GM23338 (cell line): ENCODE data around the gene TMEM219. TPM values are rescaled to one million over a fixed set of nuclear protein-coding genes. Genes with fewer than 3 reads are reported as not detected.

Source experiments
- ATAC-seq: fragments of 200-7000 bp; cut with Tn5 transposase; 3 replicates; pipeline ENCODE4 v1.9.1; 2020
- DNase-seq: peaks from one replicate; pipeline ENCODE4 v3.0.0-alpha.2; 2015; ENCODE audit warnings: low spot score
- H2AFZ ChIP-seq: fragments of 200-600 bp; sonication (generic); 2 replicates; pipeline ENCODE4 v1.8.0; 2016; ENCODE audit warnings: antibody characterized with exemption, mild to moderate bottlenecking, moderate library complexity
- H3F3A ChIP-seq: fragments of 200-600 bp; sonication (generic); replicated peaks from 2 replicates; pipeline ENCODE4 v1.8.0; 2017; ENCODE audit warnings: antibody characterized with exemption, mixed run types, low read depth
- H3K27ac ChIP-seq: fragments of 200-600 bp; sonication (generic); 2 replicates; pipeline ENCODE4 v1.6.1; 2016; ENCODE audit warnings: low read depth
- H3K27me3 ChIP-seq: fragments of 200-600 bp; sonication (generic); 2 replicates; pipeline ENCODE4 v1.8.0; 2016; ENCODE audit warnings: mild to moderate bottlenecking, mixed run types, moderate library complexity; ENCODE audit not compliant: insufficient read depth
- H3K36me3 ChIP-seq: fragments of 200-600 bp; sonication (generic); 2 replicates; pipeline ENCODE4 v1.8.0; 2016; ENCODE audit warnings: mild to moderate bottlenecking; ENCODE audit not compliant: insufficient read depth
- H3K4me1 ChIP-seq: fragments of 200-600 bp; sonication (generic); 2 replicates; pipeline ENCODE4 v1.8.0; 2016; ENCODE audit warnings: mild to moderate bottlenecking, moderate library complexity; ENCODE audit not compliant: insufficient read depth
- H3K4me2 ChIP-seq: fragments of 200-600 bp; sonication (generic); 2 replicates; pipeline ENCODE4 v1.7.1; 2017; ENCODE audit warnings: mixed run types
- H3K4me3 ChIP-seq: fragments of 200-600 bp; sonication (generic); 2 replicates; pipeline ENCODE4 v1.6.1; 2016; ENCODE audit warnings: mixed run types
- H3K79me2 ChIP-seq: fragments of 200-600 bp; sonication (generic); replicated peaks from 2 replicates; pipeline ENCODE4 v1.8.0; 2017; ENCODE audit warnings: mild to moderate bottlenecking; ENCODE audit not compliant: insufficient read depth
- H3K9me2 ChIP-seq: fragments of 200-600 bp; sonication (generic); 2 replicates; pipeline ENCODE4 v1.8.0; 2017; ENCODE audit not compliant: insufficient read depth
- H4K20me1 ChIP-seq: fragments of 200-600 bp; sonication (generic); replicated peaks from 2 replicates; pipeline ENCODE4 v1.8.0; 2017; ENCODE audit warnings: mild to moderate bottlenecking; ENCODE audit not compliant: insufficient read depth
- H3K27ac Mint-ChIP-seq: 2 replicates; pipeline ENCODE4 v1.8.0; 2020; ENCODE audit warnings: inconsistent platforms, mild to moderate bottlenecking, moderate library complexity, mixed read lengths
- H3K27me3 Mint-ChIP-seq: 3 replicates; pipeline ENCODE4 v1.8.0; 2022; ENCODE audit warnings: low read depth, mild to moderate bottlenecking, moderate library complexity, mixed read lengths, inconsistent platforms; ENCODE audit not compliant: insufficient read depth, poor library complexity
- H3K36me3 Mint-ChIP-seq: 3 replicates; pipeline ENCODE4 v1.8.0; 2021; ENCODE audit warnings: low read depth, mild to moderate bottlenecking, inconsistent platforms, moderate library complexity, mixed read lengths
- H3K4me1 Mint-ChIP-seq: 3 replicates; pipeline ENCODE4 v1.8.0; 2020; ENCODE audit warnings: mild to moderate bottlenecking, inconsistent platforms, mixed read lengths
- H3K4me3 Mint-ChIP-seq: 3 replicates; pipeline ENCODE4 v1.8.0; 2021; ENCODE audit warnings: moderate library complexity, mild to moderate bottlenecking, inconsistent platforms, mixed read lengths
- H3K9me3 Mint-ChIP-seq: 3 replicates; pipeline ENCODE4 v1.8.0; 2020; ENCODE audit warnings: moderate library complexity, mild to moderate bottlenecking, inconsistent platforms, mixed read lengths
- CREB1 ChIP-seq: fragments of 250-450 bp; sonication (Bioruptor Pico); IDR thresholded peaks from 2 replicates; pipeline ENCODE4 v1.5.0; 2020; ENCODE audit warnings: low read depth, mild to moderate bottlenecking, moderate library complexity
- EZH2 ChIP-seq: fragments of 200-600 bp; sonication (generic); IDR thresholded peaks from one replicate; pipeline ENCODE4 v1.8.0; 2017; ENCODE audit warnings: antibody characterized with exemption, mild to moderate bottlenecking, low read depth; ENCODE audit not compliant: unreplicated experiment
- EZH2phosphoT487 ChIP-seq: fragments of 200-600 bp; sonication (generic); IDR thresholded peaks from one replicate; pipeline ENCODE4 v1.8.1; 2018; ENCODE audit warnings: antibody characterized with exemption; ENCODE audit not compliant: unreplicated experiment
- JUNB ChIP-seq: IDR thresholded peaks from one replicate; pipeline ENCODE4 v1.6.1; 2016; ENCODE audit warnings: antibody characterized with exemption; ENCODE audit not compliant: unreplicated experiment
- NANOG ChIP-seq: IDR thresholded peaks from 2 replicates; pipeline ENCODE4 v1.6.1; 2016; ENCODE audit warnings: antibody characterized with exemption, borderline replicate concordance
- POLR2AphosphoS5 ChIP-seq: IDR thresholded peaks from 2 replicates; pipeline ENCODE4 v1.6.1; 2016; ENCODE audit warnings: antibody characterized with exemption, low read depth
- STAT1 ChIP-seq: IDR thresholded peaks from one replicate; pipeline ENCODE4 v1.6.1; 2016; ENCODE audit warnings: antibody characterized with exemption; ENCODE audit not compliant: unreplicated experiment
- ZNF114 ChIP-seq: fragments of 250-450 bp; sonication (Bioruptor Pico); IDR thresholded peaks from 2 replicates; pipeline ENCODE4 v1.5.0; 2020; ENCODE audit warnings: mild to moderate bottlenecking, moderate library complexity
- polyA plus RNA-seq: library from polyadenylated mRNA; unstranded; fragments of >200 nt; fragmentation: Nextera tagmentation; extraction: Ambion mirVana; gene quantifications from 2 replicates; pipeline ENCODE4 v1.2.1, GENCODE V29; 2016
- total RNA-seq: library from RNA; depleted of rRNA; stranded (reverse); fragments of >200 nt; shearing (Covaris generic); gene quantifications from 2 replicates; pipeline ENCODE4 v1.2.3, GENCODE V29; 2014
- TF ChIP-seq, protein P1 (sequence below), 2 experiments: fragments of 200-600 bp in 1 of 2; sonication (generic) in 1 of 2; conservative IDR thresholded peaks; 2 replicates each; pipeline versions ENCODE4 v1.5.1 to v1.6.1; 2016 to 2017; ENCODE audit warnings: antibody characterized with exemption in 2 of 2, low read depth in 2 of 2, mild to moderate bottlenecking in 2 of 2, moderate library complexity in 1 of 2

Gene TMEM219
- total and polyA plus RNA-seq, 2 experiments from 2014 or later: 50.0 to 82.3 TPM

DNA sequence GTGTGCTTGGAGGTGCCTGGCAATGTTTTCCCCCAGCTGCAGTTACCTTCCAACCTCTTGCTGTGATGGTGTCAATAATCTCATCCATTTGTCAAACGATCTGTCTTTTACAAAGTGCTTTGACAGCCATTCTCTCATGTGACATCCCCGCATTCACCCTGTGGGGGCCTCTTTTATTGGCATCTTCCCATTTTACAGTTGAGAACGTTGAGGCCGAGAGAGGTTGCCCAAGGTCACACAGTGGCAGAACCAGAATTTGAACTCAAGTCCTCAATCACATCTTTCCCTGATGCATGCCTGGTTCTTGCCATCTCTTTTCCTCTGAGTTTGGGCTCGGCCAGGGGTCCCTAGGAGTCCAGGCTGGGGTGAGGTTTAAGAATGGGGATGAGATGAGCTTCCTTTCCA, 13.3 kb downstream of the TMEM219 start (continued):
- TF ChIP-seq EZH2phosphoT487 (no peak), POLR2AphosphoS5 (no peak), NANOG (no peak), JUNB (no peak), CREB1 (CRISPR knock-in tag) (no peak), EZH2 (no peak)

DNA sequence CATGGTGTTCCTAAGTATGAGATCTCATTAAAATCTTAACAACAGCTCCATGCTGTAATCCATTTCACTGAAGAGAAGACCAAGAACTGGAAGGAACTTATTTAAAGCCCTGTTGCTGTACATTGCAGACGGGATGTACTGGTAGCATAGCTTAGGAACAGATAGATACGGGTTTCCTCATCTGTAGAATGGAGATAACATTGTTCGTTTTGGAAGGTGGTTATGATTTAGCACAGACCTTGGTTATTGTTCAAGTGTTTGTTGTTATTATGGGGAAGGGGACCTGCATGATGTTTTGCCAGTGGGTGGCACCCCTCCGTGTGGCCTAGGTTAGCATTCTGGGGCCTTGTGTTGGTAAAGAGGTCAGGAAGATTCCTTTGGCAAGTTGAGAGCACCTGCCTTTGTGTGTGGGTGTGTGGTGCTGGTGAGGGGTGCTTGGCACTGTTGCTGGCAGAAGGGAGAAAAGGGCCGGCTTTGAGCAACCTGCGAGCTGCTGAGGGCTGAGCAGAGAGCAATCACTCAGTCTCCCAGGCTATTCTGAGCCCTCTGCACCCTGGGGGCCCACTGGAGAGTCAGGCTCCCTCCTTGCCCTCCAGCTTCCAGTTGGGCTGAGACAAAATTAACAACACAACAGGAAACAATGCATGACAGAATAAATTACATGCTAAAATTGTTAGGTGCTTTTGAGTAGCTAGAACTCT, 14.1 kb downstream of the TMEM219 start:
- peak; percentile 22 for ATAC-seq
- H3K4me3 Mint-ChIP-seq: peak overlapping the region; percentile 97
- Histone ChIP-seq H3K79me2 (peaks cover 37% of the 10 kb centered on the region), H3K4me1 (peaks cover 27% of the 10 kb centered on the region), H3K36me3 (peaks cover 23% of the 10 kb centered on the region), H3K4me3 (peak overlapping the region; percentile 98; the same call in 1 of the 2 replicates), H3K27ac (no peak overlapping the region; the same call in 1 of the 2 replicates), H3K9me2 (peaks cover 4% of the 10 kb centered on the region; the same call in 1 of the 2 replicates), H3K4me2 (peak overlapping the region; percentile 100), H3F3A (peaks cover 23% of the 10 kb centered on the region; the same call in 1 of the 2 replicates), H2AFZ (no peak overlapping the region), H4K20me1 (peaks cover 17% of the 10 kb centered on the region), H3K27me3 (peaks cover 16% of the 10 kb centered on the region)
- peaks cover 41% of the 10 kb centered on the region for H3K36me3 Mint-ChIP-seq
- TF ChIP-seq NANOG (no peak), POLR2AphosphoS5 (no peak), EZH2 (no peak), STAT1 (no peak), EZH2phosphoT487 (no peak)
- peaks cover 18% of the 10 kb centered on the region for H3K27me3 Mint-ChIP-seq
- H3K27ac Mint-ChIP-seq: peak overlapping the region; percentile 37
- peaks cover 29% of the 10 kb centered on the region for H3K4me1 Mint-ChIP-seq
- DNase-seq: no peak
- H3K9me3 Mint-ChIP-seq: peaks cover 21% of the 10 kb centered on the region

DNA sequence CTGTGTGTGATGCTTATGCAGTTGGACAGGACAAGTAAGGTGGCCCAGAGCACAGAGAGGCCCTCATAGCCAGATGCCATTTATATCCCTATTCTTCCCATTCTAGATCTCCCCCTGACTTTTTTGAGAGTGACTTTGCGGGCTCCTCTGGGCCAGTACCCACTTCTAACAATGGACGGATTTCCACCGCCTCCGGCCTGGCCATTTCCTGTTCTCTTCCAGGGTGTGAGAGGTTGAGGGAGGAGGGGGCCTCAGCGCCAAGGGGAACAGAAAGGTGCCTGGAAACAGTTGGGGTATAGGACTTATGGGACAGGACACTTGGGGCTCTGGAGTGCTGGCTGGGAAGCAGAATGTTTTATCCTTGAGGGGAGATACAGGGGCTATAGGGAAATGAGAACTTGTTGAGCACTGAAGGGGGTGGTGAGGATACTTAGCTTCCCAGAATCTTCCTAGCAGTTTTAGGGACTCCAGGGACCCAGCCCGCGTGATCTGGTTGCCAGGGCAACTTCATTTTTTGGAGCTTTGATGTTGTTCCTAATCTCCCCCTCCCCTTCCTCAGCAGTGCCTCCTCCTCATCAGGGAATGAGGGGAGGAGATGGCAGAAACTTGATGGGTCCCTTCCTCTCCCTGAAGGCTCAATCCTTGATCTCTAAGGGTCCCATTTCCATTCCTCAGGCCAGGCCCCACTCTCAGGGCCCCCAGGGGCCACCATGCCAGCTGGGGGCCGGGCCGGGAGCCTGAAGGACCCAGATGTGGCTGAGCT, 15.4 kb downstream of the TMEM219 start:
- peaks cover 37% of the 10 kb centered on the region for H3K79me2 ChIP-seq
- Mint-ChIP-seq H3K4me1 (peaks cover 29% of the 10 kb centered on the region), H3K27me3 (peaks cover 14% of the 10 kb centered on the region), H3K27ac (peak overlapping the region; percentile 76; the same call in 1 of the 2 replicates), H3K4me3 (no peak overlapping the region), H3K36me3 (peaks cover 32% of the 10 kb centered on the region), H3K9me3 (peaks cover 12% of the 10 kb centered on the region)
- peaks cover 4% of the 10 kb centered on the region; the same call in 1 of the 2 replicates for H3K9me2 ChIP-seq
- peaks cover 24% of the 10 kb centered on the region for H3K36me3 ChIP-seq
- no peak overlapping the region for H3K27ac ChIP-seq
- no peak for TF ChIP-seq ZNF114
- TF ChIP-seq, protein P1, sequence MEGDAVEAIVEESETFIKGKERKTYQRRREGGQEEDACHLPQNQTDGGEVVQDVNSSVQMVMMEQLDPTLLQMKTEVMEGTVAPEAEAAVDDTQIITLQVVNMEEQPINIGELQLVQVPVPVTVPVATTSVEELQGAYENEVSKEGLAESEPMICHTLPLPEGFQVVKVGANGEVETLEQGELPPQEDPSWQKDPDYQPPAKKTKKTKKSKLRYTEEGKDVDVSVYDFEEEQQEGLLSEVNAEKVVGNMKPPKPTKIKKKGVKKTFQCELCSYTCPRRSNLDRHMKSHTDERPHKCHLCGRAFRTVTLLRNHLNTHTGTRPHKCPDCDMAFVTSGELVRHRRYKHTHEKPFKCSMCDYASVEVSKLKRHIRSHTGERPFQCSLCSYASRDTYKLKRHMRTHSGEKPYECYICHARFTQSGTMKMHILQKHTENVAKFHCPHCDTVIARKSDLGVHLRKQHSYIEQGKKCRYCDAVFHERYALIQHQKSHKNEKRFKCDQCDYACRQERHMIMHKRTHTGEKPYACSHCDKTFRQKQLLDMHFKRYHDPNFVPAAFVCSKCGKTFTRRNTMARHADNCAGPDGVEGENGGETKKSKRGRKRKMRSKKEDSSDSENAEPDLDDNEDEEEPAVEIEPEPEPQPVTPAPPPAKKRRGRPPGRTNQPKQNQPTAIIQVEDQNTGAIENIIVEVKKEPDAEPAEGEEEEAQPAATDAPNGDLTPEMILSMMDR (conservative IDR thresholded peaks at IDR 0.05; ENCODE audit: low read depth in 2 of 2): no peak
- 0 out of 2 replicates have a peak overlapping the region, but pooled peaks have one; percentile 98 for H3K4me3 ChIP-seq
- H3K4me2 ChIP-seq: peak overlapping the region; percentile 100
- peaks cover 27% of the 10 kb centered on the region for H3K4me1 ChIP-seq
- peaks cover 17% of the 10 kb centered on the region for H4K20me1 ChIP-seq
- H3K27me3 ChIP-seq: peaks cover 8% of the 10 kb centered on the region
- H2AFZ ChIP-seq: no peak overlapping the region
- DNase-seq (no peak), ATAC-seq (no peak)
- peaks cover 21% of the 10 kb centered on the region; the same call in 1 of the 2 replicates for H3F3A ChIP-seq
